Measurements from ENCODE around the gene IFFO2.
"Not testable (repeated sequence)": the region's sequence is repeated elsewhere in the genome, so short reads cannot be mapped to it uniquely, and the experiment has no call there.

The IFFO2 gene

GRCh38 chr1:18872071-18872611 lies 84.3 kb downstream of the IFFO2 start:
- Histone ChIP-seq H3K9me3 (ENCODE audit: control insufficient read depth, low read length) (no peaks in the 10 kb centered on the region), H3K4me3 (ENCODE audit: extremely low read depth, insufficient read depth, low read length, poor library complexity, severe bottlenecking) (no peak overlapping the region), H3K36me3 (ENCODE audit: control insufficient read depth, insufficient read depth, low read length) (peaks cover 2% of the 10 kb centered on the region), H3K27ac (ENCODE audit: low read depth, low read length, severe bottlenecking) (no peak overlapping the region), H3K4me1 (ENCODE audit: control insufficient read depth, insufficient read depth, low read length, poor library complexity, severe bottlenecking) (no peaks in the 10 kb centered on the region)
- 82 to 93% methylated on average over 5 to 8 of the region's 8 CpGs for WGBS, 2 experiments (ENCODE audit: insufficient coverage in 2 of 2)

GRCh38 chr1:18871401-18872070 lies 84.9 kb downstream of the IFFO2 start:
- peaks cover 2% of the 10 kb centered on the region for H3K36me3 ChIP-seq (ENCODE audit: control insufficient read depth, insufficient read depth, low read length)
- WGBS, 2 experiments (ENCODE audit: insufficient coverage in 2 of 2), result 91 to 98% methylated on average over 6 to 7 of the region's 7 CpGs

GRCh38 chr1:18870957-18871356 lies 85.5 kb downstream of the IFFO2 start:
- Histone ChIP-seq H3K9me3 (ENCODE audit: control insufficient read depth, low read length) (no peaks in the 10 kb centered on the region), H3K36me3 (ENCODE audit: control insufficient read depth, insufficient read depth, low read length) (peaks cover 2% of the 10 kb centered on the region), H3K4me3 (ENCODE audit: extremely low read depth, insufficient read depth, low read length, poor library complexity, severe bottlenecking) (no peak overlapping the region), H3K27ac (ENCODE audit: low read depth, low read length, severe bottlenecking) (no peak overlapping the region), H3K4me1 (ENCODE audit: control insufficient read depth, insufficient read depth, low read length, poor library complexity, severe bottlenecking) (no peaks in the 10 kb centered on the region)
- WGBS, 2 experiments (ENCODE audit: insufficient coverage in 2 of 2), result 96 to 97% methylated on average over 7 to 8 of the region's 10 CpGs

More at GRCh38 chr1:18871401-18872070, 84.9 kb downstream of the IFFO2 start:
- no peak overlapping the region for H3K4me3 ChIP-seq (ENCODE audit: extremely low read depth, insufficient read depth, low read length, poor library complexity, severe bottlenecking)
- no peaks in the 10 kb centered on the region for H3K9me3 ChIP-seq (ENCODE audit: control insufficient read depth, low read length)
- no peaks in the 10 kb centered on the region for H3K4me1 ChIP-seq (ENCODE audit: control insufficient read depth, insufficient read depth, low read length, poor library complexity, severe bottlenecking)
- no peak overlapping the region for H3K27ac ChIP-seq (ENCODE audit: low read depth, low read length, severe bottlenecking)

GRCh38 chr1:18870595-18870865 lies 85.9 kb downstream of the IFFO2 start:
- H3K4me3 ChIP-seq (ENCODE audit: extremely low read depth, insufficient read depth, low read length, poor library complexity, severe bottlenecking); H3K9me3 ChIP-seq (ENCODE audit: control insufficient read depth, low read length); H3K27ac ChIP-seq (ENCODE audit: low read depth, low read length, severe bottlenecking); H3K36me3 ChIP-seq (ENCODE audit: control insufficient read depth, insufficient read depth, low read length); H3K4me1 ChIP-seq (ENCODE audit: control insufficient read depth, insufficient read depth, low read length, poor library complexity, severe bottlenecking): not testable (repeated sequence)
- 78 to 83% methylated on average over 1 of the region's 3 CpGs for WGBS, 2 experiments (ENCODE audit: insufficient coverage in 2 of 2)

GRCh38 chr1:18869847-18870594 lies 86.5 kb downstream of the IFFO2 start:
- Histone ChIP-seq H3K4me1 (ENCODE audit: control insufficient read depth, insufficient read depth, low read length, poor library complexity, severe bottlenecking) (no peaks in the 10 kb centered on the region), H3K27ac (ENCODE audit: low read depth, low read length, severe bottlenecking) (no peak overlapping the region), H3K36me3 (ENCODE audit: control insufficient read depth, insufficient read depth, low read length) (peaks cover 2% of the 10 kb centered on the region), H3K4me3 (ENCODE audit: extremely low read depth, insufficient read depth, low read length, poor library complexity, severe bottlenecking) (no peak overlapping the region), H3K9me3 (ENCODE audit: control insufficient read depth, low read length) (no peaks in the 10 kb centered on the region)
- WGBS, 2 experiments (ENCODE audit: insufficient coverage in 2 of 2), result 77 to 83% methylated on average over 9 of the region's 9 CpGs

- Histone ChIP-seq H3K27ac (ENCODE audit: low read depth, low read length, severe bottlenecking) (no peak overlapping the region), H3K4me1 (ENCODE audit: control insufficient read depth, insufficient read depth, low read length, poor library complexity, severe bottlenecking) (no peaks in the 10 kb centered on the region), H3K9me3 (ENCODE audit: control insufficient read depth, low read length) (no peaks in the 10 kb centered on the region), H3K4me3 (ENCODE audit: extremely low read depth, insufficient read depth, low read length, poor library complexity, severe bottlenecking) (no peak overlapping the region), H3K36me3 (ENCODE audit: control insufficient read depth, insufficient read depth, low read length) (no peaks in the 10 kb centered on the region)
- WGBS, 2 experiments (ENCODE audit: insufficient coverage in 2 of 2), result 81 to 91% methylated on average over 10 to 11 of the region's 12 CpGs
These were observed 87.6 kb downstream of the IFFO2 start for GRCh38 chr1:18868801-18869424.

GRCh38 chr1:18868354-18868753 lies 88.1 kb downstream of the IFFO2 start:
- Histone ChIP-seq H3K4me1 (ENCODE audit: control insufficient read depth, insufficient read depth, low read length, poor library complexity, severe bottlenecking) (no peaks in the 10 kb centered on the region), H3K4me3 (ENCODE audit: extremely low read depth, insufficient read depth, low read length, poor library complexity, severe bottlenecking) (no peak overlapping the region), H3K27ac (ENCODE audit: low read depth, low read length, severe bottlenecking) (no peak overlapping the region), H3K9me3 (ENCODE audit: control insufficient read depth, low read length) (no peaks in the 10 kb centered on the region), H3K36me3 (ENCODE audit: control insufficient read depth, insufficient read depth, low read length) (no peaks in the 10 kb centered on the region)
- 73 to 95% methylated on average over 3 to 4 of the region's 5 CpGs for WGBS, 2 experiments (ENCODE audit: insufficient coverage in 2 of 2)

- H3K27ac ChIP-seq (ENCODE audit: low read depth, low read length, severe bottlenecking), result no peak overlapping the region
- no peak overlapping the region for H3K4me3 ChIP-seq (ENCODE audit: extremely low read depth, insufficient read depth, low read length, poor library complexity, severe bottlenecking)
- H3K4me1 ChIP-seq (ENCODE audit: control insufficient read depth, insufficient read depth, low read length, poor library complexity, severe bottlenecking), result no peaks in the 10 kb centered on the region
- no peaks in the 10 kb centered on the region for H3K9me3 ChIP-seq (ENCODE audit: control insufficient read depth, low read length)
- WGBS, 2 experiments (ENCODE audit: insufficient coverage in 2 of 2), result 95 to 98% methylated on average over 3 of the region's 3 CpGs
- H3K36me3 ChIP-seq (ENCODE audit: control insufficient read depth, insufficient read depth, low read length), result no peaks in the 10 kb centered on the region
These were observed 89.6 kb downstream of the IFFO2 start for GRCh38 chr1:18866846-18867245.

- Histone ChIP-seq H3K9me3 (ENCODE audit: control insufficient read depth, low read length) (no peaks in the 10 kb centered on the region), H3K4me3 (ENCODE audit: extremely low read depth, insufficient read depth, low read length, poor library complexity, severe bottlenecking) (no peak overlapping the region), H3K4me1 (ENCODE audit: control insufficient read depth, insufficient read depth, low read length, poor library complexity, severe bottlenecking) (no peaks in the 10 kb centered on the region), H3K27ac (ENCODE audit: low read depth, low read length, severe bottlenecking) (no peak overlapping the region), H3K36me3 (ENCODE audit: control insufficient read depth, insufficient read depth, low read length) (no peaks in the 10 kb centered on the region)
- WGBS, 2 experiments (ENCODE audit: insufficient coverage in 2 of 2), result 93 to 95% methylated on average over 4 to 6 of the region's 6 CpGs
These were observed 90.2 kb downstream of the IFFO2 start for GRCh38 chr1:18866314-18866713.

GRCh38 chr1:18865176-18865575 lies 91.3 kb downstream of the IFFO2 start:
- Histone ChIP-seq H3K27ac (ENCODE audit: low read depth, low read length, severe bottlenecking) (no peak overlapping the region), H3K36me3 (ENCODE audit: control insufficient read depth, insufficient read depth, low read length) (no peaks in the 10 kb centered on the region), H3K4me3 (ENCODE audit: extremely low read depth, insufficient read depth, low read length, poor library complexity, severe bottlenecking) (no peak overlapping the region), H3K9me3 (ENCODE audit: control insufficient read depth, low read length) (no peaks in the 10 kb centered on the region), H3K4me1 (ENCODE audit: control insufficient read depth, insufficient read depth, low read length, poor library complexity, severe bottlenecking) (no peaks in the 10 kb centered on the region)
- WGBS, 2 experiments (ENCODE audit: insufficient coverage in 2 of 2), result 78 to 91% methylated on average over 8 of the region's 9 CpGs

- 74 to 83% methylated on average over 4 to 8 of the region's 8 CpGs for WGBS, 2 experiments (ENCODE audit: insufficient coverage in 2 of 2)
- no peaks in the 10 kb centered on the region for H3K4me1 ChIP-seq (ENCODE audit: control insufficient read depth, insufficient read depth, low read length, poor library complexity, severe bottlenecking)
- H3K36me3 ChIP-seq (ENCODE audit: control insufficient read depth, insufficient read depth, low read length), result no peaks in the 10 kb centered on the region
- H3K9me3 ChIP-seq (ENCODE audit: control insufficient read depth, low read length), result no peaks in the 10 kb centered on the region
- H3K27ac ChIP-seq (ENCODE audit: low read depth, low read length, severe bottlenecking), result no peak overlapping the region
- no peak overlapping the region for H3K4me3 ChIP-seq (ENCODE audit: extremely low read depth, insufficient read depth, low read length, poor library complexity, severe bottlenecking)
These were observed 94.9 kb downstream of the IFFO2 start for GRCh38 chr1:18861590-18861989.

Measured in mesodermal cell (in vitro differentiated cells).